ENCODE measurements around the gene MASP2. TPM values are rescaled to one million over a fixed set of nuclear protein-coding genes. Genes with fewer than 3 reads are reported as not detected.

MASP2 gene
- polyA plus RNA-seq, 2 of the 4 experiments (the other 2 are of a cell fraction): 0.08 TPM; not detected in 1

DNA sequence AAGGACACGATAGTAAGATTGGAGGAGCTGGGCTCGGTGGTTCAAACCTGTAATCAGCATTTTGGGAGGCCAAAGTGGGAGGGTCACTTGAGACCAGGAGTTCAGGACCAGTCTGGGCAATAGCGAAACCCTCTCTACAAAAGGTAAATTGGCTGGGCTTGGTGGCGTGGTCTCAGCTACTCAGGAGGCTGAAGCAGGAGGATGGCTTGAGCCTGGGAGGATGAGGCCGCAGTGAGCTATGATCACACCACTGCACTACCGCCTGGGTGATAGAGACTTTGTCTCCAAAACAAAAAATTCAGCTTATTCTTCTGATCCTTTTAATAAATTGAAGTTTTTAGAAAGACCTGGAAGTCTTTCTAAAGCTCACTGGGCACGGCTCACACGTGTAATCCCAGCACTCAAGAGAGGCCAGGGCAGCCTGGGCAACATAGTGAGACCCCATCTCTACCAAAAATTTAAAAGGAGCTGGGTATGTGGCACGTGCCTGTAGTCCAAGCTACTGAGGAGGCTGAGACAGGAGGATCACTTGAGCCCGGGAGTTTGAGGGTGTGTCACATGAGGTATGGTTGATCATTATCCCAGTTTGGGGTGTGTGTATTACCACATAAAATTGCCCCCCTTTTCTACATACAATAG, 15.3 kb downstream of the MASP2 start (continued):
- TF ChIP-seq RARB (CRISPR knock-in tag; IDR thresholded peaks at IDR 0.05) (no peak), HEYL (CRISPR knock-in tag; IDR thresholded peaks at IDR 0.05) (no peak), ZSCAN20 (CRISPR knock-in tag; IDR thresholded peaks at IDR 0.05) (no peak), MAFK (IDR thresholded peaks at IDR 0.05; ENCODE audit: partially characterized antibody) (no peak)

DNA sequence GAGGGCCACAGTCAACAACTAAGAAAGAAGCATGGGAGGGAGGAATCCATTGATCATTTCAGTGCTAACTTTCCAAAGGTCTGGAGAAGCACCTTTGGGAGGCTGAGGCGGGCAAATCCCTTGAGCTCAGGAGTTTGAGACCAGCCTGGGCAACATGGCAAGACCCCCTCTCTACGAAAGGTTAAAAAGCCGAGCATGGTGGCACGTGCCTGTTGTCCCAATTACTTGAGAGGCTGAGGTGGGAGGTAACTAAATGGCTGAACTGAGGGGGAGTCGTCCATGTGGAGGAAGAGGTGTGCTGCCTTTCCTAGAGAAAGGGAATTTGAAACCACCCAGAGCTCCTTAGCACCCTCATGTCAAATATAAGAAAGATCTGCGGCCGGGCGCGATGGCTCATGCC, 16.2 kb downstream of the MASP2 start:
- no peaks in the 10 kb centered on the region for H3K4me1 ChIP-seq
- CTCF ChIA-PET: no interaction called here
- H3K4me2 ChIP-seq: no peak overlapping the region
- FAIRE-seq: no peak
- TF ChIP-seq NFE2L2 (conservative IDR thresholded peaks at IDR 0.05; ENCODE audit: low read length) (no peak), KDM5A (IDR thresholded peaks at IDR 0.05) (no peak)
- TF ChIP-seq, protein P1, sequence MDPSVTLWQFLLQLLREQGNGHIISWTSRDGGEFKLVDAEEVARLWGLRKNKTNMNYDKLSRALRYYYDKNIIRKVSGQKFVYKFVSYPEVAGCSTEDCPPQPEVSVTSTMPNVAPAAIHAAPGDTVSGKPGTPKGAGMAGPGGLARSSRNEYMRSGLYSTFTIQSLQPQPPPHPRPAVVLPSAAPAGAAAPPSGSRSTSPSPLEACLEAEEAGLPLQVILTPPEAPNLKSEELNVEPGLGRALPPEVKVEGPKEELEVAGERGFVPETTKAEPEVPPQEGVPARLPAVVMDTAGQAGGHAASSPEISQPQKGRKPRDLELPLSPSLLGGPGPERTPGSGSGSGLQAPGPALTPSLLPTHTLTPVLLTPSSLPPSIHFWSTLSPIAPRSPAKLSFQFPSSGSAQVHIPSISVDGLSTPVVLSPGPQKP (IDR thresholded peaks at IDR 0.05; ENCODE audit: low read depth, low read length): no peak
- no peak for ATAC-seq
- no peaks in the 10 kb centered on the region for H3K9me3 ChIP-seq
- WGBS (ENCODE audit: missing lambda C conversion rate): 97% methylated on average over 5 of the region's 9 CpGs
- DNase-seq (ENCODE audit: low read depth in 1 of 2, low spot score in 1 of 2): no peak
- no peak overlapping the region for H3K27ac ChIP-seq
- no peak overlapping the region for H3K4me3 ChIP-seq
- POLR2A ChIA-PET: no interaction called here

DNA sequence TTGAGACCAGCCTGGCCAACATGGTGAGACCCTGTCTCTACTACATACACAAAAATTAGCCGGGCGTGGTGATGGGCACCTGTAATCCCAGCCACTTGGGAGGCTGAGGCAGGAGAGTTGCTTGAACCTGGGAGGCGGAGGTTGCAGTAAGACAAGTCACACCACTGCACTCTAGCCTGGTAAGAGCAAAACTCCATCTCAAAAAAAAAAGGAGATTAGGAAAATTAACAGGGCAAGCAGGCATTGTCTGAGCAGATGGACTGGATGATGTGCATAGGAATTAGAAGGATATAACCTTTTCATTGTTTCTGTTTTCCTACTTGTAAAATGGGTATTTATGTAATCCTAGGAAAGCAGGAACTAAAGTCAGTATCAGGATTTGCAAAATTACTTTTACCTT, 19.0 kb downstream of the MASP2 start:
- Histone ChIP-seq H3K4me3 (no peak overlapping the region), H3K9me3 (no peaks in the 10 kb centered on the region), H3K4me2 (no peak overlapping the region), H3K27ac (no peak overlapping the region), H3K4me1 (no peaks in the 10 kb centered on the region)
- DNase-seq (ENCODE audit: low read depth in 1 of 2, low spot score in 1 of 2) (no peak), FAIRE-seq (no peak), ATAC-seq (no peak)
- 87% methylated on average over 3 of the region's 3 CpGs for WGBS (ENCODE audit: missing lambda C conversion rate)
- ChIA-PET POLR2A (no interaction called here), CTCF (interaction anchor here (1.7 kb wide), 1 partner anchor 9 kb away, joined by 12 read pairs; no protein-coding TSS in a partner anchor)
- no peak for TF ChIP-seq RARB (CRISPR knock-in tag; IDR thresholded peaks at IDR 0.05)
- TF ChIP-seq POLR2AphosphoS2 (conservative IDR thresholded peaks at IDR 0.05; ENCODE audit: low read length): 0 out of 2 replicates have a peak, but pooled peaks have one; percentile 44

DNA sequence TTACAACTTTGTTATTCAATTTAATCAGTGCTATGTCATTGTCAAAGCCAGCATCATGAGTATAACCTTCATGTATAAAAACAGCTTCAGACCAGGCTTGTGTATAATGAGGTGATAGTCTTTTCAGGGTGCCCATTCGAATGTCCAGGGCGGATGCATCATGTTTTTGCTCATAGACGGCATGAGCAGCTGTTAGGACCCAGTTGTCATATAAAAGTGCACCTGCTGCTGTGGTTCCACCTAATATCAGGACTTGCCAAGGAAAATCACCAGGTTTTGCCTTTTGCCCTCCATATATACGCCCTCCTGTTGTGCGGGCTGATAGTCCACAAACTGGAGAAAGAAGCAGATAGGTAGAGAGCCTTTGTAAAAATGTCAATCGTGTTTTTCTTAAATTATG, 19.7 kb downstream of the MASP2 start:
- 75% methylated on average over 6 of the region's 6 CpGs for WGBS (ENCODE audit: missing lambda C conversion rate)
- H3K27ac ChIP-seq: no peak overlapping the region
- no peak for DNase-seq (ENCODE audit: low read depth in 1 of 2, low spot score in 1 of 2)
- FAIRE-seq: no peak
- H3K4me1 ChIP-seq: no peaks in the 10 kb centered on the region
- H3K9me3 ChIP-seq: no peaks in the 10 kb centered on the region
- no peak overlapping the region for H3K4me3 ChIP-seq
- ATAC-seq: no peak; a peak in 1 of 6 replicates
- TF ChIP-seq CHD4 (IDR thresholded peaks at IDR 0.05; ENCODE audit: borderline replicate concordance) (no peak), ZNF302 (CRISPR knock-in tag; IDR thresholded peaks at IDR 0.05) (no peak), PHF8 (IDR thresholded peaks at IDR 0.05; ENCODE audit: borderline replicate concordance, low read depth) (no peak)
- ChIA-PET POLR2A (no interaction called here), CTCF (interaction anchor here (0.6 to 1.7 kb wide), 2 partner anchors 10 to 28 kb away, joined by 3 to 12 read pairs; no protein-coding TSS in a partner anchor)
- no peak overlapping the region for H3K4me2 ChIP-seq

DNA sequence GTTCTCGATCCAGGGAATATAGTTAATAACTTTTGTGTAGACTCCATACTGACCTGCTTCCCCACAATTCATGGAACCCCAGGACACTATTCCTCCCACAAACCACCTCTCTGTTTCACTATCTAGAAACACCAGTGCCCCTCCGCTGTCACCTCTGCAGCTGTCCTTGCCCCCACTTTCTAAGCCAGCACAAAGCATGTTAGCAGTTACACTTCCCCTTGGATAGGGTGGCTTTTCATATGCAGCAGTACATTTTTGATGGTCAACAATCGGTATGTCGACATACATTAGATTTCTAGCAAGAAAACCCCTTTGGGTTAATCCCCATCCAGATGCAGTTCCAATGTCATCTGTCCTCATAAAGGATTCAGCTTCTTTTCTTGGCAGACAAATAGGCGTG, 20.1 kb downstream of the MASP2 start:
- DNase-seq (ENCODE audit: low read depth in 1 of 2, low spot score in 1 of 2) (no peak), FAIRE-seq (no peak), ATAC-seq (no peak)
- Histone ChIP-seq H3K4me2 (no peak overlapping the region), H3K27ac (no peak overlapping the region), H3K4me3 (no peak overlapping the region), H3K4me1 (no peaks in the 10 kb centered on the region), H3K9me3 (no peaks in the 10 kb centered on the region)
- ChIA-PET POLR2A (no interaction called here), CTCF (interaction anchor here (1.7 kb wide), 1 partner anchor 11 kb away, joined by 12 read pairs; no protein-coding TSS in a partner anchor)
- WGBS (ENCODE audit: missing lambda C conversion rate): 99% methylated on average over 5 of the region's 5 CpGs
- TF ChIP-seq FOSL2 (IDR thresholded peaks at IDR 0.05): no peak
- no peak for TF ChIP-seq FOSL2 (CRISPR knock-in tag; IDR thresholded peaks at IDR 0.05)
- TF ChIP-seq RAD21 (conservative IDR thresholded peaks at IDR 0.05 in 1 of 2, IDR thresholded peaks at IDR 0.05 in 1 of 2): no peak
- TF ChIP-seq, protein P1 (IDR thresholded peaks at IDR 0.05; ENCODE audit: low read depth, low read length): no peak
- no peak for TF ChIP-seq HOXB5 (CRISPR knock-in tag; IDR thresholded peaks at IDR 0.05)
- no peak for TF ChIP-seq ZSCAN20 (CRISPR knock-in tag; IDR thresholded peaks at IDR 0.05)
- TF ChIP-seq BHLHE40 (IDR thresholded peaks at IDR 0.05; ENCODE audit: low read depth, low read length): no peak

Measured in A549 (cell line).